T-cell (primary cell): ENCODE data around the gene KICS2. TPM values are rescaled to one million over a fixed set of nuclear protein-coding genes. Genes with fewer than 3 reads are reported as not detected.
"Not testable (repeated sequence)": the region's sequence is repeated elsewhere in the genome, so short reads cannot be mapped to it uniquely, and the experiment has no call there.

Experiments used
- ATAC-seq, 4 experiments: fragments of 200-7000 bp in 3 of 4; fragments of 150-1000 bp in 1 of 4; cut with Tn5 transposase; replicated peaks in 1 of 4; 1 replicate in 3 of 4; 2 replicates in 1 of 4; pipeline ENCODE4 v1.10.0; 2021; ENCODE audit warnings: moderate library complexity in 3 of 4, mild to moderate bottlenecking in 2 of 4, moderate number of reproducible peaks in 1 of 4
- CTCF ChIA-PET, 2 donors: fragments of 300-600 bp; sonication (Branson Sonifier 250); formaldehyde crosslinking; loops; one replicate each; lab custom pipeline; 2022; ENCODE audit warnings: antibody characterized with exemption in 2 of 2; lab: Charles Lee
- POLR2A ChIA-PET, 2 donors: fragments of 300-600 bp; sonication (Branson Sonifier 250); formaldehyde crosslinking; loops; one replicate each; lab custom pipeline; 2022; ENCODE audit warnings: antibody characterized with exemption in 2 of 2; lab: Charles Lee
- DNase-seq, 35 experiments: peaks; one replicate each; pipeline versions ENCODE4 v3.0.0 to v3.0.0-alpha.2; 2013 to 2023
- H3K27ac ChIP-seq: one replicate; pipeline ENCODE4 v1.5.1; 2013; ENCODE audit warnings: low read length
- H3K27me3 ChIP-seq, 2 experiments: replicated peaks in 1 of 2; 1 replicate in 1 of 2; 2 replicates in 1 of 2; pipeline versions ENCODE4 v1.6.1 to v1.7.0; 2013; ENCODE audit warnings: low read length in 1 of 2, mixed read lengths in 1 of 2; ENCODE audit not compliant: control insufficient read depth in 2 of 2, insufficient read depth in 2 of 2; ENCODE audit errors: extremely low read depth in 1 of 2
- H3K36me3 ChIP-seq, 2 donors: 1 replicate in 1 of 2; 2 replicates in 1 of 2; pipeline versions ENCODE4 v1.6.1 to v1.7.0; 2013; ENCODE audit warnings: low read length in 1 of 2; ENCODE audit not compliant: control insufficient read depth in 2 of 2, insufficient read depth in 1 of 2; ENCODE audit errors: extremely low read depth in 1 of 2
- H3K4me1 ChIP-seq, 2 experiments: 1 replicate in 1 of 2; 2 replicates in 1 of 2; pipeline versions ENCODE4 v1.6.1 to v1.7.0; 2013; ENCODE audit warnings: low read length in 2 of 2, mixed read lengths in 1 of 2; ENCODE audit not compliant: insufficient read depth in 2 of 2, control insufficient read depth in 1 of 2; ENCODE audit errors: extremely low read depth in 1 of 2
- H3K4me3 ChIP-seq, 2 donors: 1 replicate in 1 of 2; 2 replicates in 1 of 2; pipeline versions ENCODE4 v1.5.1 to v1.7.0; 2013; ENCODE audit warnings: mild to moderate bottlenecking in 2 of 2, low read length in 1 of 2, moderate library complexity in 1 of 2; ENCODE audit not compliant: control insufficient read depth in 1 of 2; ENCODE audit errors: extremely low read depth in 1 of 2
- H3K9me3 ChIP-seq: 2 replicates; pipeline ENCODE4 v1.7.0; 2013
- H3K27ac Mint-ChIP-seq, 2 donors: one replicate each; pipeline ENCODE4 v1.8.0; 2020 to 2021; ENCODE audit warnings: mild to moderate bottlenecking in 2 of 2, mixed read lengths in 2 of 2
- H3K27me3 Mint-ChIP-seq, 2 donors: one replicate each; pipeline ENCODE4 v1.8.0; 2021 to 2022; ENCODE audit warnings: mixed read lengths in 2 of 2
- H3K36me3 Mint-ChIP-seq: one replicate; pipeline ENCODE4 v1.8.0; 2021; ENCODE audit warnings: mixed read lengths
- H3K4me1 Mint-ChIP-seq, 3 donors: one replicate each; pipeline ENCODE4 v1.8.0; 2020 to 2022; ENCODE audit warnings: mixed read lengths in 3 of 3, mild to moderate bottlenecking in 1 of 3
- H3K4me3 Mint-ChIP-seq, 3 donors: one replicate each; pipeline ENCODE4 v1.8.0; 2020 to 2022; ENCODE audit warnings: mild to moderate bottlenecking in 3 of 3, mixed read lengths in 3 of 3, moderate library complexity in 3 of 3
- H3K9me3 Mint-ChIP-seq, 3 donors: one replicate each; pipeline ENCODE4 v1.8.0; 2020 to 2022; ENCODE audit warnings: mixed read lengths in 3 of 3
- WGBS: methylation state at CpG from one replicate; pipeline ENCODE4 v1.1.5; 2013; ENCODE audit warnings: missing lambda C conversion rate; ENCODE audit not compliant: insufficient coverage; 5-methylcytosine and 5-hydroxymethylcytosine counted together
- total RNA-seq, 35 experiments: library from RNA in 6 of 35; stranded (reverse) in 6 of 35; fragments of 120-200 nt in 1 of 35; gene quantifications; one replicate each; pipeline versions ENCODE4 v1.2.1 to v1.2.4 and lab custom pipeline; 2013 to 2026

KICS2 gene
- total RNA-seq, 5 donors from 2014 or later (not counting 1 experiment from before 2014, with no cell fraction given), result 18.8 to 24.6 (median 20.0) TPM

DNA sequence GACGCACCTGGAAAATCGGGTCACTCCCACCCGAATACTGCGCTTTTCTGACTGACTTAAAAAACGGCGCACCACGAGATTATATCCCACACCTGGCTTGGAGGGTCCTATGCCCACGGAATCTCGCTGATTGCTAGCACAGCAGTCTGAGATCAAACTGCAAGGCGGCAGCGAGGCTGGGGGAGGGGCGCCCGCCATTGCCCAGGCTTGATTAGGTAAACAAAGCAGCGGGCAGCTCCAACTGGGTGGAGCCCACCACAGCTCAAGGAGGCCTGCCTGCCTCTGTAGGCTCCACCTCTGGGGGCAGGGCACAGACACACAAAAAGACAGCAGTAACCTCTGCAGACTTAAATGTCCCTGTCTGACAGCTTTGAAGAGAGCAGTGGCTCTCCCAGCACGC lies 26.3 kb downstream of the KICS2 start:
- H3K9me3 Mint-ChIP-seq, DNase-seq, H3K4me3 ChIP-seq, H3K4me3 Mint-ChIP-seq, POLR2A ChIA-PET, H3K27ac ChIP-seq, H3K27me3 ChIP-seq, H3K4me1 Mint-ChIP-seq, ATAC-seq, CTCF ChIA-PET, H3K27me3 Mint-ChIP-seq, H3K27ac Mint-ChIP-seq, H3K9me3 ChIP-seq, H3K4me1 ChIP-seq: not testable (repeated sequence)
- peaks cover 0 to 14% of the 10 kb centered on the region in 2 donors for H3K36me3 ChIP-seq
- H3K36me3 Mint-ChIP-seq, result peaks cover 33% of the 10 kb centered on the region
- no CpG with 5 or more reads among the region's 15 CpGs for WGBS

DNA sequence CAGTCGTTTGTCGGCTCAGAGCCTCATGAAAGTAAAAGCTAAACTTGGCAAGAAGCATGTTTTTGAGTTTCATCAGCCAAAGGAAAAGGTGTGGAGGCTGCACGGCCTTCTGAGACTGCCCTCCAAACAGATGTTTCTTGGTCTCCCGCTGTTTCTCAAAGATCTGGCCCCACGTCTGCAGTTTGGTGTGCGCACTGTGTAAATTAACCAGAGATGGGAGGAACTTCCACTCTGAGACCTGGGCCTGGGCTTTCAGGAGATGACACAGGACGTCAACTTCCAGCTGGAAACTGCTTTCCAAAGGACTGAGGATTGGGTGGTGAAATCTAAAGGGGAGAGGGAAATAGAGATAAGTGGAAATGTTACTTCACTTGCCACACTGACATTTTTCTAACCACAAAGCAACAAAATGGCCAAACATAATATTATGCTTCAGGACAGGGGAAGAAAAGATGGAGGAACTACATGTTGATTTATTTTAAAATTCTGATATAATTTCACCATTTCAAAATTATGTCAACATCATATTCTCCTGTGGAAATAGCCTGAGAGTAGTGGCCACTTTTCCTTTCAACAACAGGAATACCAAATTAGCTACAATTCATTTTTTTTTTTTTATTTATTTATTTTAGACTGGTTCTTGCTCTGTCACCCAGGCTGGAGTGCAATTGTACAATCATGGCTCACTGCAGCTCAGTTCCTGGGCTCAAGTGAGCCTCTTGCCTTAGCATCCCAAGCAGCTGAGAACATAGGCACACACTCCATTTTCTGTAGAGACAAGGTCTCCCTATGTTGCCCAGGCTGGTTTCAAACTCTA lies 27.6 kb downstream of the KICS2 start:
- no peak overlapping the region for H3K27ac Mint-ChIP-seq
- DNase-seq, result no peak

DNA sequence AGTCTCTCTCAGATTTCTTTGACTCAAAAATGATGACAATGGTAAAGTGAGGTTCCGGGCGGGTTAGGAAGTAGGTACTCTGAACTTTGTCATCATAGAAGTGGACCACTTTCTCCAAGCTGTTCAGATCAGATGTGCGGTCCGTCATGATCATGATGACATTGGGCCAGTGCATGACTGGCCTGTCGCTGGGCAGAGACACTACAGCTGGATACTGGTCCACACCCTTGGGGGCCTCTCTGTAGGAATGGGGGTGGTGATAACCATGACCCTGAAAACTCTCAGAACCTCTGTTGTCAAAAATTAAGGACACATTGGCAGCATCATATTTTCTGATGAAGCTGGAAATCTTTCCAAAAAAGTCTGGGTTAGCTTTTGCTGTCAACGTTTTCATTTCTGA lies 28.2 kb downstream of the KICS2 start:
- H3K4me3 Mint-ChIP-seq, result no peak overlapping the region
- peaks cover 0 to 5% (median 5%) of the 10 kb centered on the region in 3 donors for H3K4me1 Mint-ChIP-seq
- DNase-seq, result no peak
- peaks cover 41% of the 10 kb centered on the region for H3K36me3 Mint-ChIP-seq
- Histone ChIP-seq H3K27me3 (no peaks in the 10 kb centered on the region), H3K4me1 (no peaks in the 10 kb centered on the region), H3K27ac (no peak overlapping the region), H3K4me3 (no peak overlapping the region), H3K9me3 (no peaks in the 10 kb centered on the region), H3K36me3 (peaks cover 0 to 14% of the 10 kb centered on the region in 2 donors)
- no peaks in the 10 kb centered on the region for H3K27me3 Mint-ChIP-seq
- 93% methylated on average over 6 of the region's 6 CpGs for WGBS
- ChIA-PET POLR2A (no interaction called here), CTCF (no interaction called here)
- no peaks in the 10 kb centered on the region for H3K9me3 Mint-ChIP-seq
- H3K27ac Mint-ChIP-seq, result no peak overlapping the region
- no peak for ATAC-seq

More for the DNA sequence above, 27.6 kb downstream of the KICS2 start:
- no peak for ATAC-seq
- H3K4me3 ChIP-seq, result no peak overlapping the region
- H3K27me3 ChIP-seq, result no peaks in the 10 kb centered on the region
- no peak overlapping the region for H3K27ac ChIP-seq
- no peaks in the 10 kb centered on the region for H3K9me3 Mint-ChIP-seq
- POLR2A ChIA-PET, result no interaction called here
- CTCF ChIA-PET, result no interaction called here
- 86% methylated on average over 6 of the region's 7 CpGs for WGBS
- H3K9me3 ChIP-seq, result no peaks in the 10 kb centered on the region
- no peak overlapping the region for H3K4me3 Mint-ChIP-seq
- H3K4me1 ChIP-seq, result no peaks in the 10 kb centered on the region
- no peaks in the 10 kb centered on the region for H3K27me3 Mint-ChIP-seq
- peaks cover 37% of the 10 kb centered on the region for H3K36me3 Mint-ChIP-seq
- H3K36me3 ChIP-seq, result peaks cover 0 to 14% of the 10 kb centered on the region in 2 donors
- H3K4me1 Mint-ChIP-seq, result peaks cover 0 to 5% (median 5%) of the 10 kb centered on the region in 3 donors

DNA sequence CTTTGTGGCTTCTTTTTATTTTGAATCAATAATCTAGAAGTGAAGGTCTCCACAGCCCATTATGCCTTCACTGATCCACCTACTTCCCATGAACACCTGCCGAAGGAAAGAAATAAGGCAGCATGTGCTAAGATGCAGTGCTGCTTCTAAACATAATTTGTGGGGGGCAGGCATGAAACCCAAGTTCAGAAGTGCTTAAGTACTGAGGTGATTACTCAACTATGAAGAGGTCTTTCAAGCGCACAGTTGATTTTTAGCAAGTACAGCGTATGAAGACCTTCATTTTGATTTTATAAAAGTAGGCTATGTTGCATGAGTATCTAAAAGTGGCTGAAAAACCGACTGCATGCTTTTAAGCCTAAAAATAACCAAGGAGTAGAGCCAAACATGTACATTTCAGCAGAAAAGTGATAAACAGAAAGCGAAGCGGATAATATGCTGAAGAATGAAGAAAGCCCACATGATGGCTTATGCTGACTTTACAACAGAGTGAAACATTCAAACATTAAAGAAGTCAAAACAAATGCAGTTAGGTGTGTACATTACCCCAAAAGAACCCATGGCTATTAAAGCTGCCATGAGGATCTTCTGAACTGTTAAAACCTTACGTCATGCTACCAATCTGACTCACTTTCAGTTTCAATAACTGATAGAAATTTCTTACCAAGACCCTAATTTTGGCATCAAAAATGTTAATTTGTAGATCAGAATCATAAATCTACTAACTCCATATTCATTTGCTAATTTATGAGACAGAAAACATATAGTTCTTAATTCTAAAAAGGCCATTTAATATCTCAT lies 29.3 kb downstream of the KICS2 start:
- Mint-ChIP-seq H3K4me1 (peaks cover 0 to 5% (median 5%) of the 10 kb centered on the region in 3 donors), H3K27me3 (no peaks in the 10 kb centered on the region), H3K4me3 (no peak overlapping the region), H3K27ac (no peak overlapping the region), H3K36me3 (peaks cover 41% of the 10 kb centered on the region), H3K9me3 (no peaks in the 10 kb centered on the region)
- H3K4me3 ChIP-seq, result no peak overlapping the region
- peaks cover 0 to 14% of the 10 kb centered on the region in 2 donors for H3K36me3 ChIP-seq
- ChIA-PET POLR2A (no interaction called here), CTCF (no interaction called here)
- no peaks in the 10 kb centered on the region for H3K27me3 ChIP-seq
- no peaks in the 10 kb centered on the region for H3K4me1 ChIP-seq
- H3K27ac ChIP-seq, result no peak overlapping the region
- 100% methylated on average over 2 of the region's 7 CpGs for WGBS
- no peaks in the 10 kb centered on the region for H3K9me3 ChIP-seq
- no peak for DNase-seq
- no peak for ATAC-seq

DNA sequence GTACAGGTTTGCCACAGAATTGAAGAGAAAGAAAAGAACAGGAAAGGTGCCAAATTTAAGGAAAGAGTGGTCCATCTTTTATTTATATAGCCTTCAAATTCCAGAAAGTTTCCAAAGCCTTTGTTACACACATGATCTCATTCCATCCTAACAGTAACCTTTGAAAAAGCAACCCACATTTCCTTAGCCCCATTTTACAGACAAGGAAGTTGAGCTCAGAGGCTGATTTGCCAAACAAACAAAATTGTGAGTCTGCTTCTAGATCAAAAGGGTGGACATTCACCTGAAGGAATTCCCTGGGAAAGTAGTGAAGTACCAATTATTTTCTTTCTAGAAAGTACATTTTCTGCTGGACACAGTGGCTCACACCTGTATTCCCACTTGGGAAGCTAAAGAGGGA lies 32.0 kb downstream of the KICS2 start:
- no peaks in the 10 kb centered on the region for H3K27me3 Mint-ChIP-seq
- peaks cover 43% of the 10 kb centered on the region for H3K36me3 Mint-ChIP-seq
- Histone ChIP-seq H3K27me3 (no peaks in the 10 kb centered on the region), H3K36me3 (peaks cover 0 to 14% of the 10 kb centered on the region in 2 donors), H3K4me3 (no peak overlapping the region), H3K27ac (no peak overlapping the region), H3K4me1 (no peaks in the 10 kb centered on the region), H3K9me3 (no peaks in the 10 kb centered on the region)
- DNase-seq (no peak), ATAC-seq (no peak)
- H3K4me1 Mint-ChIP-seq, result peaks cover 0 to 5% (median 5%) of the 10 kb centered on the region in 3 donors
- CTCF ChIA-PET, result no interaction called here
- no peak overlapping the region for H3K4me3 Mint-ChIP-seq
- POLR2A ChIA-PET, result no interaction called here
- H3K9me3 Mint-ChIP-seq, result no peaks in the 10 kb centered on the region
- no peak overlapping the region for H3K27ac Mint-ChIP-seq

DNA sequence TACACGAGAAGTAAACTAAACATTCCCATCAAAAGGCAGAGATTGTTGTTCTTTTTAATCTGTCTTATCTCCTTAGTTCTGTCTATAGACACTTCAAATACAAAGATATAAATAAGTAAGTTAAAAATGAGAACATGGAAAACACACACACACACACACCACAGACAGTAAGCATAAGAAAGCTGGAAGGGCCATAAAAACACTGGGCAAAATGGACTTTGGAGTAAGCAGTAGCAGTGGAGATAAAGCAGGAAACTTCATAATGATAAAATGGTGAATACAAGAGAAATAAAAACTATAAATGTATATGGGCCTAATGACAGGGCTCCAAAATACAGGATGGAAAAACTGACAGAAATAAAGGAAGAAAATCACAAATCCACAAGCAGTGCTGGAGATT lies 32.6 kb downstream of the KICS2 start:
- H3K4me3 ChIP-seq, result no peak overlapping the region
- H3K27me3 ChIP-seq, result no peaks in the 10 kb centered on the region
- Mint-ChIP-seq H3K4me3 (no peak overlapping the region), H3K4me1 (peaks cover 0 to 5% (median 5%) of the 10 kb centered on the region in 3 donors), H3K27me3 (no peaks in the 10 kb centered on the region), H3K36me3 (peaks cover 40% of the 10 kb centered on the region), H3K9me3 (no peaks in the 10 kb centered on the region), H3K27ac (no peak overlapping the region)
- DNase-seq, result no peak
- no peaks in the 10 kb centered on the region for H3K9me3 ChIP-seq
- H3K36me3 ChIP-seq, result peaks cover under 1 to 13% of the 10 kb centered on the region in 2 donors
- ChIA-PET POLR2A (no interaction called here), CTCF (no interaction called here)
- WGBS, result no CpG with 5 or more reads among the region's 1 CpG
- no peak for ATAC-seq
- no peak overlapping the region for H3K27ac ChIP-seq
- no peaks in the 10 kb centered on the region for H3K4me1 ChIP-seq
